ENCODE measurements around the gene ITPA. TPM values are rescaled to one million over a fixed set of nuclear protein-coding genes. Genes with fewer than 3 reads are reported as not detected.

The ITPA gene
- 10 to 100 TPM; 17.4 to 21.4 TPM for total RNA-seq

DNA sequence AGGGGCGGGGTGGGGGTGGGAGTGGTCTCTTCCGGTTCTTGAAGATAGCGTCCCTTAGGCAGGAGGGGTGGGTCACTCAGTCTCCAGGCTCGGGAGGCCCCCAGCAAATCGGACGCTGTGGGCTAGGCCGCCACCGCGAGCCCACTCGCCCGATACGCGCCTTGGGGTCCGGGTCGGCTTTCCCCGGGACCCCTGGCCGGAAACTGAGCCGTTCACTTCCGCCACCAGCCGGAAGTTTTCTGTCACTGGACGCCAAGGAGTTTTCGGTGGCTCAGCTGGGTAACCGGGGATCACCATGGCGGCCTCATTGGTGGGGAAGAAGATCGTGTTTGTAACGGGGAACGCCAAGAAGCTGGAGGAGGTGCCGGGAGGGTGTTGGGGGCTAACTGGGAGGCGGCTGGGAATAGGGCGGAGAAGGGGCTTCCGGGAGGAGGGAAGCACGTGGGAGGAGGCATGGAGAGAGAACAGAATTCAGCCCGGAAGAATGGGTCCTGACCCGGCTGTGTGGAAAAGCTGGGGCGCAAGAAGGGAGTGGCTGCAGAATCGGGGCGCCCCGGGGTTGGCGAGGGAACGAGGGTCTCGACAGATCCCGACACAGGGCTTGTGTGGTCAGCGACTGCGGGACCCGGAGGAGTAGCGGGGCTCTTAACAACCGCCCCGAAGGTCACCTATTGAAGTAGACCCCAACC is at the start of gene ITPA:
TSS of gene ITPA (plus strand) at position 242 of the 689 bp plus-strand sequence. CDS start at position 296, 54 bp downstream.
- Histone ChIP-seq H3K27me3 (no peaks in the 10 kb centered on the region), H3K27ac (peak within 1 kb of the TSS; percentile 79 to 81), H3K4me1 (peaks cover 0 to 17% of the 10 kb centered on the region in 2 donors), H3K36me3 (peaks cover 6% of the 10 kb centered on the region), H3K9me3 (no peaks in the 10 kb centered on the region), H3K4me3 (peak within 1 kb of the TSS; percentile 80 to 91)
- TF ChIP-seq, protein P1, sequence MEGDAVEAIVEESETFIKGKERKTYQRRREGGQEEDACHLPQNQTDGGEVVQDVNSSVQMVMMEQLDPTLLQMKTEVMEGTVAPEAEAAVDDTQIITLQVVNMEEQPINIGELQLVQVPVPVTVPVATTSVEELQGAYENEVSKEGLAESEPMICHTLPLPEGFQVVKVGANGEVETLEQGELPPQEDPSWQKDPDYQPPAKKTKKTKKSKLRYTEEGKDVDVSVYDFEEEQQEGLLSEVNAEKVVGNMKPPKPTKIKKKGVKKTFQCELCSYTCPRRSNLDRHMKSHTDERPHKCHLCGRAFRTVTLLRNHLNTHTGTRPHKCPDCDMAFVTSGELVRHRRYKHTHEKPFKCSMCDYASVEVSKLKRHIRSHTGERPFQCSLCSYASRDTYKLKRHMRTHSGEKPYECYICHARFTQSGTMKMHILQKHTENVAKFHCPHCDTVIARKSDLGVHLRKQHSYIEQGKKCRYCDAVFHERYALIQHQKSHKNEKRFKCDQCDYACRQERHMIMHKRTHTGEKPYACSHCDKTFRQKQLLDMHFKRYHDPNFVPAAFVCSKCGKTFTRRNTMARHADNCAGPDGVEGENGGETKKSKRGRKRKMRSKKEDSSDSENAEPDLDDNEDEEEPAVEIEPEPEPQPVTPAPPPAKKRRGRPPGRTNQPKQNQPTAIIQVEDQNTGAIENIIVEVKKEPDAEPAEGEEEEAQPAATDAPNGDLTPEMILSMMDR (IDR thresholded peaks at IDR 0.05): no peak
- no peak for DNase-seq (ENCODE audit: low spot score)

DNA sequence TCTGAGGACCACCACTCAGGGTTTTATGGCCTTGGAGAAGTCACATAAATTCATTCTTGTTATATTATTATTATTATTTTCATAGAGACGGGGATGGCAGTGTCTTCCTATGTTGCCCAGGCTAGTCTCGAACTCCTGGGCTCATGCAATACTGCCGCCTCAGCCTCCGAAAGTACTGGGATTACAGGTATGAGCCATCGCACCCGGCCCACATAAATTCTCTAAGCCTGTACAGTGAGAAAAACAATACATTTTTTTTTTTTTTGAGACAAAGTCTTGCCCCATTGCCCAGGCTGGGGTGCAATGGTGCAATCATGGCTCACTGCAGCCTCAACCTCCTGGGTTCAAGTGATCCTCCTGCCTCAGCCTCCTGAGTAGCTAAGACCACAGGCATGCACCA is 48.9 kb upstream of the ITPA start:
- Histone ChIP-seq H3K36me3 (no peaks in the 10 kb centered on the region), H3K27ac (peak overlapping the region in 1 of 2 donors; percentile 83), H3K4me1 (peaks cover 0 to 32% of the 10 kb centered on the region in 2 donors), H3K9me3 (no peaks in the 10 kb centered on the region), H3K27me3 (no peaks in the 10 kb centered on the region), H3K4me3 (peak overlapping the region in 1 of 2 donors; percentile 88)
- no peak for DNase-seq (ENCODE audit: low spot score)
- TF ChIP-seq, protein P1 (IDR thresholded peaks at IDR 0.05): no peak

DNA sequence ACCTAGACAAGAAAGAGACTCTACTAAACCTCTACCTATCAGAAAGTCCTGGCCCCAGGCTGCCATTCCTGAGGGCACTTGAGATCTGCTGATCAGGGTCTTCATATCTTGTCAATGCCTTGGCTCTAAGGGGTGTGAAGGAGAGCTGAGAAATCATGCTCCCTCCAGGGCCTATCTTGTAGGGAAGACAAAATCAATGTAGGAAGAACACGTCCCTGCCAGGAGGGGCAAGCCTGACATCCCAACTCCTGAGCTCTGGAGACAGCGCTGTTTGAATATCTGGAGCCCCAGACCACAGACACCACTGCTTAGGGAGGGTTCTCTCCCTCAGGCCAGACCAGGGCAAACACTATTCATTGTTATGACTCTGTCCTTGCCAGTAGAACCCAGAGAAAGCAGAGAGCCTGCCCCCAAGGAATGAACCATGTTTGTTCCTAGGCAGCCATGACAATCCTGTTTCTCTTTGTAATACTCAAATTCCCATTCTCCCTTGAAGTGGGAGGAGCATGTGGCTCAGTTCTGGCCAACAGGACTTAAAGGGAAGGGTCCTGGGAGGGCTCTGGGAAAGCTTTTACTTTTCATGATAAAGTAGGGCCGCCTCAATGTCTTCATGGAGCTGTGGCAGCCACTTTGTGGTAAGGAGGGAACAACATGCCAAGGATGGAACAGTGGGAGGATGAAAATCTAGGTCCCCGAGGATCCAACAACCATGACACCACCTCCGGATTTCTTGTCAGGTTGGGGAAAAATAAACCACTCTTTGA is 47.8 kb upstream of the ITPA start:
- Histone ChIP-seq H3K27me3 (no peaks in the 10 kb centered on the region), H3K27ac (no peak overlapping the region), H3K4me3 (no peak overlapping the region), H3K4me1 (peaks cover 0 to 33% of the 10 kb centered on the region in 2 donors), H3K9me3 (no peaks in the 10 kb centered on the region), H3K36me3 (no peaks in the 10 kb centered on the region)
- no peak for DNase-seq (ENCODE audit: low spot score)
- TF ChIP-seq, protein P1 (IDR thresholded peaks at IDR 0.05): no peak

DNA sequence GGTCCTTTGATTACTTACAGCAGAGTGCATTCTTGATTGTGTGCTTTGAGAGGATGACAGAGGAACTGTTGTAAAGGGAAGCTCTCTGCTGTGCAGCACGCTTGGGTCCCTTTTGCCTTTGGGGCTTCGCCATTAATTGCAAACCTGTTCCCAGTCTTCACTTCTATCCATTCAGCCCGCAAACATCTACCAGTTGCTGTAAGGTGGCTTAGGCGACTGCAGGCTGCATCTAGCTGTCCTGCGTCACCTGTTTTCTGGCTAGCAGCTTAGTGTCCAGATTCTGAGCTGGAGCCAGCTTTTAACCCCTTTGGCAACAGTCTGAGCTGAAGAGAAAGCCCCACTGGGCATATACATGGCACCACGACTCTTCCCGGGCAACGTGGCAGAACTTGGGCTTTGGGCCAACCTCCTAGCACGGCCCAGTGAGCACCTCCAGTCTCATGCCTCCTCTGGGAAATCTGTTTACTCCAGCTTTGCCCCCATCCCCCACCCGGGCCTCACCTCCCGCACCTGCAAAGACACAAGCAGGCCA is 47.2 kb upstream of the ITPA start:
- H3K27me3 ChIP-seq: no peaks in the 10 kb centered on the region
- TF ChIP-seq, protein P1 (IDR thresholded peaks at IDR 0.05): no peak
- H3K27ac ChIP-seq: no peak overlapping the region

DNA sequence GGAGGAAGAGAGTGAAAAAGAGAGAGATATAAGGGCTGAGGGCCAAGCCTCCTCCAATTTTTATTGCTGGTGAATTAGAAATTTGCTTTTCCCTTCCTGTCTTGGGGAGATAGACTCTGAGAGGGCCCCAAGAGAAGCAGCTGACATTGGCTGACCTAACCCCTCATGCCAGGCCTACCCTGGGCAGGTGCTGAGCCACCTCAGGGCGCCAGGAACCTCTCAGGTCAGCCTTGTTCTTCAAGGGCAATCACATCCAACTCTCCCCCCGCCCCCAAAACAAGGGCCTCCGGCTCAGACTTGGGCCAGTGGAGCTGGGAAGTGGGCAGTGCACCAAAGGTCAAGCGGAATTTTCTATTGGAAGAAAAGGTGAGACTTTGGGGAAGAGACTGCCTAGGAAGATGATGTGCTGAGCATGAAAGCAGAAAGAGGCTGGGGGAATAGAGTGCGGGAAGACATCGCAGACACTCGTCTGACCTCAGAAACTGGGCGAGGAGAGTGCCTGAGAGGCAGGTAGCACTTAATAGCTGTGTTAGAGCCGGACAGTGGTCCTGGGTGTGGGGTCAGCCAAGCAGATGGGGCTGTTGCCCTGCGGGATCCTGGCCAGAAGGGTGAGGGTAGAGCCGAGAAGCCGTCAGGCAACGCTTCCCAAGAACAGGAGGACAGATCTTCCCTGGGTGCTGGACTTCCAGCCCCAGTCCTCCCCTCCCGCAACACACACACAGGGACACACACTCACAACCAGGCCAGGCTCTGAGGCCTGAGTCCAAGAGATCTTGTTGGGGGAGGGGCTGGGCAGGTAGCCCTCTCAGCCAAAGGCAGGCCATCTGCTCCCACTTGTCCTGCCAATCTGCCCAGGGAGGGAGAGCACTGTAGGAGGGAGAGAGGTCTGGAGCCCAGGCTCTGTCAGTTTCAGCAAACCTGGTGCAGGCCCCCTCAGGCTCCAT is 45.9 kb upstream of the ITPA start:
- no peaks in the 10 kb centered on the region for H3K27me3 ChIP-seq
- H3K27ac ChIP-seq: no peak overlapping the region

More for the DNA sequence above, 47.2 kb upstream of the ITPA start:
- DNase-seq (ENCODE audit: low spot score): no peak
- H3K4me3 ChIP-seq: no peak overlapping the region
- no peaks in the 10 kb centered on the region for H3K9me3 ChIP-seq
- H3K4me1 ChIP-seq: peaks cover 0 to 26% of the 10 kb centered on the region in 2 donors
- no peaks in the 10 kb centered on the region for H3K36me3 ChIP-seq

More for the DNA sequence above, 45.9 kb upstream of the ITPA start:
- Histone ChIP-seq H3K4me3 (no peak overlapping the region), H3K9me3 (no peaks in the 10 kb centered on the region), H3K4me1 (peaks cover 0 to 14% of the 10 kb centered on the region in 2 donors), H3K36me3 (no peaks in the 10 kb centered on the region)
- TF ChIP-seq, protein P1 (IDR thresholded peaks at IDR 0.05): no peak
- DNase-seq (ENCODE audit: low spot score): no peak

Data from right atrium auricular region (tissue), 2 donors.